OCI-LY3 (cell line): Measurements from ENCODE around the gene SHLD2.
"Not testable (repeated sequence)": the region's sequence is repeated elsewhere in the genome, so short reads cannot be mapped to it uniquely, and the experiment has no call there.

Experiments
- CTCF ChIP-seq: fragments of 200-600, 300-600 bp; sonication (generic); IDR thresholded peaks from 2 replicates; pipeline ENCODE4 v1.5.1; 2014; ENCODE audit warnings: antibody characterized with exemption, low read length, low read depth
- EZH2phosphoT487 ChIP-seq: fragments of 200-600 bp; shearing (Covaris generic); IDR thresholded peaks from 2 replicates; pipeline ENCODE4 v1.6.1; 2018; ENCODE audit warnings: antibody characterized with exemption, mixed run types, low read depth

DNA sequence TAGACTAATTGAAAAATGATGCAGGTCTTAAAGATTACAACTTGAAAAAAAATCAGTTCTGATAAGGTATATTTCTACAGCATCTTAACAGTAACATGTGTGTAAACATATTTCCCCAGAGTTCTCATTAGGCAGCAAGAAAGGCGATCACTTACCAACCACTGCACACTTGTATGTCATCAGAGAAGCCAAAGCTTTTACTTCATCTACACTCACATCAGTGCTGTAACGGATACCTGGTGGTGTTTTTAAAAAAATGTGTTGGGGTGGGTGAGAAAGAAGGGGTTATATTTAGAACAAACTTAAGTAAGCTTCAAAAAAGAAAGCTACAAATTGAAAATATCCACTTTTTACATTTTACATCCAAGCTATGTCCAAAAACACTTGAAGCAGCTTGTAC lies 18.6 kb upstream of the SHLD2 start:
- TF ChIP-seq CTCF, EZH2phosphoT487: not testable (repeated sequence)
